NB4 (cell line): ENCODE measurements around the gene CDKAL1.

Source experiments
- CTCF ChIP-seq: IDR thresholded peaks from one replicate; pipeline ENCODE4 v1.5.1; 2012; ENCODE audit warnings: low read depth, low read length
- MYC ChIP-seq: IDR thresholded peaks from 2 replicates; pipeline ENCODE4 v1.6.1; 2011; ENCODE audit warnings: low read depth, low read length
- POLR2A ChIP-seq: IDR thresholded peaks from 2 replicates; pipeline ENCODE4 v1.6.1; 2011; ENCODE audit warnings: mild to moderate bottlenecking; ENCODE audit not compliant: insufficient read length; ENCODE audit errors: extremely low read depth
- TF ChIP-seq, protein P1 (sequence below): IDR thresholded peaks from 2 replicates; pipeline ENCODE4 v1.6.1; 2011; ENCODE audit warnings: low read depth, low read length

- TF ChIP-seq CTCF (no peak), POLR2A (no peak), MYC (no peak)
- TF ChIP-seq, protein P1, sequence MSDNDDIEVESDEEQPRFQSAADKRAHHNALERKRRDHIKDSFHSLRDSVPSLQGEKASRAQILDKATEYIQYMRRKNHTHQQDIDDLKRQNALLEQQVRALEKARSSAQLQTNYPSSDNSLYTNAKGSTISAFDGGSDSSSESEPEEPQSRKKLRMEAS: no peak
These were observed 629.6 kb downstream of the CDKAL1 start for GRCh38 chr6:21163838-21164180.
